ENCODE results near the gene TRIM8.

Gene TRIM8

DNA sequence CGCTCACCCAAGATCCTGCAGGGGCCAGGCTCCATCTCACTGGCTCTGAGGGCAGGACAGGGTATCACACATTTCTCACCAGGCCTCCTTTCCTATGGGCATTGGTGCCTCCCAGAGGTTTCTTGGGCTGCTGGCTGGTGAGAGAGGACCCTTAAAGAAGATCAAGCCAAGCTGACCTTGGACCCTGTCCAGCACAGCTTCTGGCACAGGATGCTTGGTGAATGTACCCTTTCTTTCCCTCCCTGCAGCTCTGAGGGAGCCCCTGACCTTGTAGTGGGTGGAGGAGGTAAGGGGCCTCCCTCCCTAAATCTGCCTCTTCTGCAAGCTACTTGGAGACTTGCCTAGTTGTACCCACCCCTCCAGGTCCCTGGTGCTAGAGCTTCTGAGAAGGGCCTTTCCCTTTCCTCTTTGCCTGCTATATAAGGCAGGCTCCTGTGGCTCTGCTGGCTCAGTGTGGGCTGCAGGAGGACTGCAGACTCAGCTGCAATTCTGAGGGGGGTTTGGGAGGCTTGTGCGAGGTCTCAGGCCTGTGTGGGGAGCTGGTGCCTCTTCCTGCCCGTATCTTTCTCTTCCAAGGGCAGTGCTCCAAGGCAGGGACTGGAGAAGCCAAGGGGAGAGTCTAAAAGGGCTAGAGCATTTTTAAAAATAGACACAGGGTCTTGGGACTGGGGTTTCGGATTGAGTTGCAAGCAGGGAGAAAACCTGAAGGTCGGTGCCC, 11.7 kb upstream of the TRIM8 start:
- in situ Hi-C loops (cut with MboI; ENCODE audit: low sequenced_read_pairs) = no loop called here

DNA sequence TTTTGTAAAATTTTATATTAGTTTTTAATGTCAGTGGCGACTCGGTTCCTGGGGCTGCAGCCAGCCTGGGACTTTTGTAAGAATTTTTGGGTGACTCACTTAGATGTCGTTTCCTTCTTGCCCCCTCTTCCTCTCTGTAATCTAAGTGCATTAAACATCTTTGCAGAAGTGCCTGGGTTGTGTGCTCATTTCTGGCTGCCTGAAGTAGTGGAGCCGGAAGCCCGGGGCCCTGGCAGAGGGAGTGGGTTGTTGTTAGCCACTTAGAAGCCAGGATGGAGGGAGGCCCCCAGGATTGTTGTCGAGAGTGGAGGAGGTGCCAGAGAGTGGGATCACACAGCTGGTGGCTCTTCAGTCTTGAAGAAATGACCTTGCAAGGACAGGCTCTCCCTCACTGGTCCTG, 11.0 kb upstream of the TRIM8 start:
- in situ Hi-C loops (cut with MboI; ENCODE audit: low sequenced_read_pairs) = no loop called here

GRCh38 chr10:102633848-102634247, 10.4 kb upstream of the TRIM8 start:
- in situ Hi-C loops (cut with MboI; ENCODE audit: low sequenced_read_pairs) = no loop called here

DNA sequence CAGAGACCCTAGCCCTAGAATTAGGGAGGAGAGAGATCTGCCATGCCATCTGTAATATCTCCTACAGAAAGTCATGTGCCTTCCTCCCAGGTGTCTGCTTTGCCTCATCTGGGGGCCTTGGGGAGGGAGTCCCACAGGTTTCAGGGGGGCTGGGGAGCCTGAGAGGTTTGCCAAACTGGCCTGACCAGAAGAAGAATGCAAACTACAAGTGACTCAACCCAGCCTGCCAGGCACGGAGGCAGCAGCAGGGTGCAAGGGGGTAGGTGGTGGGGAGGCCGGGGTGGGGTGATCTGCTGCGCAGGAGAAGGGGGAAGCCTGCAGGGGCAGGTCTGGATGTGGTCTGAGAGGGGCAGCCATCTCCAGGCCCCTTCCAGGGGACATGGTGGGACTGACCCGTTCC, 9.6 kb upstream of the TRIM8 start:
- in situ Hi-C loops (cut with MboI; ENCODE audit: low sequenced_read_pairs) = no loop called here

- in situ Hi-C loops (cut with MboI; ENCODE audit: low sequenced_read_pairs) = no loop called here
These were observed 8.9 kb upstream of the TRIM8 start for GRCh38 chr10:102635377-102635776.

- in situ Hi-C loops (cut with MboI; ENCODE audit: low sequenced_read_pairs) = no loop called here
These were observed 4.7 kb upstream of the TRIM8 start for GRCh38 chr10:102639537-102639936.

- in situ Hi-C loops (cut with MboI; ENCODE audit: low sequenced_read_pairs) = no loop called here
These were observed 2.9 kb upstream of the TRIM8 start for GRCh38 chr10:102641402-102641801.

- in situ Hi-C loops (cut with MboI; ENCODE audit: low sequenced_read_pairs) = no loop called here
These were observed 2.2 kb upstream of the TRIM8 start for GRCh38 chr10:102641880-102642735.

- in situ Hi-C loops (cut with MboI; ENCODE audit: low sequenced_read_pairs) = no loop called here
These were observed 1.4 kb upstream of the TRIM8 start for GRCh38 chr10:102642736-102643335.

DNA sequence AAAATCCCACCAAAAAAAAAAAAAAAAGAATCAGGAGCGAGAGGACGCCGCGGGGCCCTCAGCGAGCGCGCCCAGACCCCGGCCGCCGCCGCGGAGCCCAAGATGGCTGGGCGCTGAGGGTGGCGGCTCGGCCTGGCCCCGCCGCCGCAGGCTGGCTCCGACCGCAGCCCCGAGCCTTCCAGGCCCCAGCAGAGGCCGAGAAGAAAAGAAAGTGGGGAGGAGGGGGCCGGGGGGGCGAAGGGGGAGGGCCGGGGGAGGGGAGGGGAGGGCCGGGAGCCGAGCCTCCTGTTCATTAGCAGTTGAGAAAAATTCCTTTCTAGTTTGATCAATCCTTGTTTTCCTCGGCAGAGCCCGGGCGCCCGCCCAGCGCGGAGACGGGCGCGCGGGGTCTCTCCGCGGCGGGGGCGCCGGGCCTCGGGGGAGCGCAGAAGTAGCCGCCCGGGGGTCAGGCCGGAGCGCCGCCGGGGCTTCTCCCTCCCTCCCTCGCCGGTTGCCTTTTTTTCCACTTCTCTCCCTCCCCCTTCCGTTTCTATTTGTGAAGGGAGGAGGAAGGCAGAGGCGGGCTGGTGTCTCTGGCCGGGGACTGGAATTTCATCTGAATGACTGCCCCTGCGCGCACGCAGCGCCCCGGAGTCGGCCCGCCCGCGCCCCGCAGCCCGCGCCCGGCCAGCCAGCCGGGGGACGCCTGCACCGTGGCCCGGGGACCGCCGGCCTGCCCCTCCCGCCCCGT, 778 bp upstream of the TRIM8 start:
- in situ Hi-C loops (cut with MboI; ENCODE audit: low sequenced_read_pairs) = no loop called here

GRCh38 chr10:102644646-102645387, 538 bp downstream of the TRIM8 start:
- in situ Hi-C loops (cut with MboI; ENCODE audit: low sequenced_read_pairs) = no loop called here

- in situ Hi-C loops (cut with MboI; ENCODE audit: low sequenced_read_pairs) = no loop called here
These were observed 1.1 kb downstream of the TRIM8 start for GRCh38 chr10:102645388-102645740.

GRCh38 chr10:102645741-102646609, 1.7 kb downstream of the TRIM8 start:
- in situ Hi-C loops (cut with MboI; ENCODE audit: low sequenced_read_pairs) = no loop called here

GRCh38 chr10:102646610-102647442, 2.5 kb downstream of the TRIM8 start:
- in situ Hi-C loops (cut with MboI; ENCODE audit: low sequenced_read_pairs) = no loop called here

- in situ Hi-C loops (cut with MboI; ENCODE audit: low sequenced_read_pairs) = no loop called here
These were observed 3.4 kb downstream of the TRIM8 start for GRCh38 chr10:102647443-102648268.

- in situ Hi-C loops (cut with MboI; ENCODE audit: low sequenced_read_pairs) = no loop called here
These were observed 4.1 kb downstream of the TRIM8 start for GRCh38 chr10:102648269-102648888.

Measured in HL-60/S4 (cell line).